ENCODE measurements around the gene CDCA4.

Gene CDCA4

GRCh38 chr14:104989236-104989950 lies 31.5 kb downstream of the CDCA4 start:
- no peak for TF ChIP-seq CTCF (IDR thresholded peaks at IDR 0.05; ENCODE audit: low read depth, low read length)
- DNase-seq, result no peak
- Histone ChIP-seq H3K9me3 (ENCODE audit: severe bottlenecking) (no peaks in the 10 kb centered on the region), H3K36me3 (peaks cover 6% of the 10 kb centered on the region), H3K27me3 (ENCODE audit: insufficient read depth, low read depth, severe bottlenecking) (no peaks in the 10 kb centered on the region), H3K4me3 (ENCODE audit: low read depth, low read length) (no peak overlapping the region), H3K27ac (no peak overlapping the region)

GRCh38 chr14:104986487-104987164 lies 34.3 kb downstream of the CDCA4 start:
- no peaks in the 10 kb centered on the region for H3K27me3 ChIP-seq (ENCODE audit: insufficient read depth, low read depth, severe bottlenecking)
- no peak overlapping the region for H3K27ac ChIP-seq
- DNase-seq, result no peak
- no peak for TF ChIP-seq CTCF (IDR thresholded peaks at IDR 0.05; ENCODE audit: low read depth, low read length)
- no peaks in the 10 kb centered on the region for H3K9me3 ChIP-seq (ENCODE audit: severe bottlenecking)
- H3K4me3 ChIP-seq (ENCODE audit: low read depth, low read length), result peak overlapping the region; percentile 78
- no peaks in the 10 kb centered on the region for H3K36me3 ChIP-seq

GRCh38 chr14:104985675-104986486 lies 35.0 kb downstream of the CDCA4 start, which contains the start of gene CLBA1:
Gene CLBA1, plus strand, starts transcription at chr14:104985788. Its CDS starts 644 bp downstream, at chr14:104986432.
- no peaks in the 10 kb centered on the region for H3K27me3 ChIP-seq (ENCODE audit: insufficient read depth, low read depth, severe bottlenecking)
- DNase-seq, result peak; percentile 86
- TF ChIP-seq CTCF (IDR thresholded peaks at IDR 0.05; ENCODE audit: low read depth, low read length), result no peak
- peak within 1 kb of the TSS; percentile 69 for H3K27ac ChIP-seq
- H3K4me3 ChIP-seq (ENCODE audit: low read depth, low read length), result peak within 1 kb of the TSS; percentile 78
- no peaks in the 10 kb centered on the region for H3K36me3 ChIP-seq
- H3K9me3 ChIP-seq (ENCODE audit: severe bottlenecking), result no peaks in the 10 kb centered on the region

GRCh38 chr14:104984056-104984894 lies 36.6 kb downstream of the CDCA4 start:
- no peak for DNase-seq
- Histone ChIP-seq H3K9me3 (ENCODE audit: severe bottlenecking) (no peaks in the 10 kb centered on the region), H3K27ac (no peak overlapping the region; the same call in 1 of the 2 replicates), H3K27me3 (ENCODE audit: insufficient read depth, low read depth, severe bottlenecking) (no peaks in the 10 kb centered on the region), H3K36me3 (no peaks in the 10 kb centered on the region), H3K4me3 (ENCODE audit: low read depth, low read length) (no peak overlapping the region)
- TF ChIP-seq CTCF (IDR thresholded peaks at IDR 0.05; ENCODE audit: low read depth, low read length), result no peak

- Histone ChIP-seq H3K27ac (no peak overlapping the region), H3K36me3 (no peaks in the 10 kb centered on the region), H3K9me3 (ENCODE audit: severe bottlenecking) (no peaks in the 10 kb centered on the region), H3K4me3 (ENCODE audit: low read depth, low read length) (no peak overlapping the region), H3K27me3 (ENCODE audit: insufficient read depth, low read depth, severe bottlenecking) (no peaks in the 10 kb centered on the region)
- TF ChIP-seq CTCF (IDR thresholded peaks at IDR 0.05; ENCODE audit: low read depth, low read length), result no peak
- DNase-seq, result no peak
These were observed 37.6 kb downstream of the CDCA4 start for GRCh38 chr14:104983231-104983721.

All from WERI-Rb-1 (cell line).